GM18526 (cell line): ENCODE results near the gene ATP2A2.

Experiments
- POLR2A ChIP-seq: IDR thresholded peaks from 3 replicates; pipeline ENCODE4 v1.6.1; 2011; ENCODE audit not compliant: insufficient read length; ENCODE audit errors: extremely low read depth

ATP2A2 gene

GRCh38 chr12:110345963-110346362 is 64.9 kb downstream of the ATP2A2 start:
- TF ChIP-seq POLR2A: no peak

GRCh38 chr12:110347767-110348166 is 66.7 kb downstream of the ATP2A2 start:
- TF ChIP-seq POLR2A: no peak

GRCh38 chr12:110348431-110349059 is 67.5 kb downstream of the ATP2A2 start:
- no peak for TF ChIP-seq POLR2A

GRCh38 chr12:110349096-110349495 is 68.0 kb downstream of the ATP2A2 start:
- no peak for TF ChIP-seq POLR2A

- TF ChIP-seq POLR2A: no peak
These were observed 68.6 kb downstream of the ATP2A2 start for GRCh38 chr12:110349514-110350151.

- TF ChIP-seq POLR2A: no peak
These were observed 70.1 kb downstream of the ATP2A2 start for GRCh38 chr12:110351119-110351518.

GRCh38 chr12:110352401-110352800 is 71.4 kb downstream of the ATP2A2 start:
- TF ChIP-seq POLR2A: no peak

- no peak for TF ChIP-seq POLR2A
These were observed 72.3 kb downstream of the ATP2A2 start for GRCh38 chr12:110353211-110353965.

GRCh38 chr12:110354172-110354780 is 73.2 kb downstream of the ATP2A2 start:
- no peak for TF ChIP-seq POLR2A

GRCh38 chr12:110355073-110355472 is 74.0 kb downstream of the ATP2A2 start:
- TF ChIP-seq POLR2A: no peak

- no peak for TF ChIP-seq POLR2A
These were observed 80.2 kb downstream of the ATP2A2 start for GRCh38 chr12:110361216-110361615.

GRCh38 chr12:110365489-110366320 is 84.7 kb downstream of the ATP2A2 start:
- TF ChIP-seq POLR2A: no peak

GRCh38 chr12:110366321-110367142 is 85.5 kb downstream of the ATP2A2 start:
- TF ChIP-seq POLR2A: no peak
